ENCODE data around the gene ARHGEF6. TPM values are rescaled to one million over a fixed set of nuclear protein-coding genes. Genes with fewer than 3 reads are reported as not detected.

Gene ARHGEF6
- total RNA-seq, 2 donors from 2014 or later: 4.1 to 12.7 TPM

DNA sequence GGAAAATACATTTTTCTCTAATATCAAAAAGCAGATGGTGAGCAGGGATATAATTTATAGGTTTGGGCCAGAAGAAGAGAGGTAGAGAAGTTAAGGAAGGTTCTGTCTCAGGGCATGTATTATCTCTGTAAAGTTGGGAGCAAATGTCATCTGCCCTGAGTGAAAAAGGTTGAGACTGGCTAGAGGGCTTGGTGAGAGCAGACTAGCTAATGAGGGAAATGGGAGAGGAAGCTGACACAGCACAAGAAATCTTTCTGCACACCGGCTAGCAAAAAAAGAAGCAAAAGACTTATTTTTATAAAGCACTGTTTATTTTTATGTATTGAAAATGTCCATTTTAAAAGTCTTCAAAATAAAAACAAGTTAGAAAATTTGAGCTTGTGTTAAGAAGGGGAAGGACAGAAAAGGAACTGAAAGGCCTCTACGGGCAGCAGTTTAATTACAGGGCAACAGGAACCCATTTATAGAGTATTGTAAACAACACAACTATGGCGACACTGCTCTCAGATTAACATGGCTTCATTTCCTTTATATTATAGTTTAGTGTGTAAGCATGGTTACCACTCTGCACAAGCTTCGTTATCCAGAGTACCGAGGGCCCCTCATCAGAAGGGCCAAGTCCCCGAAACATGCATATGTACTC, 115.4 kb downstream of the ARHGEF6 start:
- H3K27me3 ChIP-seq (replicated peaks; ENCODE audit: insufficient read depth): no peaks in the 10 kb centered on the region
- no peak for DNase-seq (ENCODE audit: low spot score)
- H3K4me1 ChIP-seq (replicated peaks): no peaks in the 10 kb centered on the region
- 88% methylated on average over 6 of the region's 6 CpGs for WGBS
- TF ChIP-seq POLR2AphosphoS5 (IDR thresholded peaks at IDR 0.05) (no peak), POLR2A (IDR thresholded peaks at IDR 0.05) (no peak)
- TF ChIP-seq, protein P1, sequence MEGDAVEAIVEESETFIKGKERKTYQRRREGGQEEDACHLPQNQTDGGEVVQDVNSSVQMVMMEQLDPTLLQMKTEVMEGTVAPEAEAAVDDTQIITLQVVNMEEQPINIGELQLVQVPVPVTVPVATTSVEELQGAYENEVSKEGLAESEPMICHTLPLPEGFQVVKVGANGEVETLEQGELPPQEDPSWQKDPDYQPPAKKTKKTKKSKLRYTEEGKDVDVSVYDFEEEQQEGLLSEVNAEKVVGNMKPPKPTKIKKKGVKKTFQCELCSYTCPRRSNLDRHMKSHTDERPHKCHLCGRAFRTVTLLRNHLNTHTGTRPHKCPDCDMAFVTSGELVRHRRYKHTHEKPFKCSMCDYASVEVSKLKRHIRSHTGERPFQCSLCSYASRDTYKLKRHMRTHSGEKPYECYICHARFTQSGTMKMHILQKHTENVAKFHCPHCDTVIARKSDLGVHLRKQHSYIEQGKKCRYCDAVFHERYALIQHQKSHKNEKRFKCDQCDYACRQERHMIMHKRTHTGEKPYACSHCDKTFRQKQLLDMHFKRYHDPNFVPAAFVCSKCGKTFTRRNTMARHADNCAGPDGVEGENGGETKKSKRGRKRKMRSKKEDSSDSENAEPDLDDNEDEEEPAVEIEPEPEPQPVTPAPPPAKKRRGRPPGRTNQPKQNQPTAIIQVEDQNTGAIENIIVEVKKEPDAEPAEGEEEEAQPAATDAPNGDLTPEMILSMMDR (IDR thresholded peaks at IDR 0.05): no peak
- H3K27ac ChIP-seq: no peak overlapping the region
- intact Hi-C loops (cut with DNase I): no loop called here
- no peak overlapping the region for H3K4me3 ChIP-seq
- no peaks in the 10 kb centered on the region for H3K9me3 ChIP-seq
- H3K36me3 ChIP-seq: no peaks in the 10 kb centered on the region

DNA sequence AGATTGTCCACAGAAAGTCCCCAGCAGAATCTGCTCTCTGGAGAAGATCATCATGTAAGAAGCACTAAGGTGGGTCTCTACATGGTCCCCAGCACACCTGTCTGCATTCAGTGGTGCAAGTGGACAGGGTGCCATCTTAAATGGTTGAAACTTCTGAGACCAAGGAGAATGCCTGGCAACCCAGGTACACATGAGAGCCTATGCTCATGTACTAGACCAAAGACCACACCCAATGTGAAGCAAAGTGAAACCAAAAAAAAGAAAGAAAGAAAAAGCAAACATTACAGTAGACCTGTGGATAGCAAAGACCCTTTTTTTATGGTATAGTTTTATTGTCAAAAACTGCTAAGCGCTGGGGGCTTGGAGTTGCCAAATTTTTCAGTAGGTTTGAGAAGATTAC, 117.8 kb downstream of the ARHGEF6 start:
- Histone ChIP-seq H3K36me3 (no peaks in the 10 kb centered on the region), H3K4me3 (no peak overlapping the region), H3K27me3 (replicated peaks; ENCODE audit: insufficient read depth) (no peaks in the 10 kb centered on the region), H3K4me1 (replicated peaks) (no peaks in the 10 kb centered on the region), H3K9me3 (no peaks in the 10 kb centered on the region), H3K27ac (no peak overlapping the region)
- intact Hi-C loops (cut with DNase I): no loop called here
- WGBS: 100% methylated on average over 1 of the region's 1 CpG
- no peak for DNase-seq (ENCODE audit: low spot score)
- TF ChIP-seq POLR2A (IDR thresholded peaks at IDR 0.05) (no peak), POLR2AphosphoS5 (IDR thresholded peaks at IDR 0.05) (no peak)
- TF ChIP-seq, protein P1 (IDR thresholded peaks at IDR 0.05): no peak

DNA sequence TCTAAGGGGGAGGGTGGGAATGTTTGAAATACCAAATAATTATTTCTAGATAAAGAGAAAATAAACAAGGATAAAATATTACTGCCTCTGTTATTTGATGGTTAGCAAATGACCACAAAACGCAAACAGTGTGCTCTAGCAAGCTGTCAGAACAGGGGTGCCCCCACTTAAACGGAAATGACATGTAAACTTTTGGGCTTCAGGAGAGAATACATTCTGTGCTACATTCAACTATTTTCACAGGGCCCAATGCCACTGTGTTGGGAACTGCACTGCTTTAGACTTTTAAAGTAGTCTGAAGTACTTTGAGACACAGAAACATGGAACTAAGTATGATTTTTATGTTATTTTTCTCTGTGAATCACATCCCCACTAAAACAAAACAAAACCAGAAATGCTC, 118.6 kb downstream of the ARHGEF6 start:
- Histone ChIP-seq H3K36me3 (no peaks in the 10 kb centered on the region), H3K4me3 (no peak overlapping the region), H3K9me3 (no peaks in the 10 kb centered on the region), H3K4me1 (replicated peaks) (no peaks in the 10 kb centered on the region), H3K27ac (no peak overlapping the region), H3K27me3 (replicated peaks; ENCODE audit: insufficient read depth) (no peaks in the 10 kb centered on the region)
- intact Hi-C loops (cut with DNase I): no loop called here
- TF ChIP-seq POLR2AphosphoS5 (IDR thresholded peaks at IDR 0.05): no peak
- TF ChIP-seq, protein P1 (IDR thresholded peaks at IDR 0.05): no peak
- no peak for TF ChIP-seq POLR2A (IDR thresholded peaks at IDR 0.05)
- no peak for DNase-seq (ENCODE audit: low spot score)
- 31% methylated on average over 2 of the region's 2 CpGs for WGBS

- intact Hi-C loops (cut with DNase I): no loop called here
- 91% methylated on average over 1 of the region's 1 CpG for WGBS
- Histone ChIP-seq H3K27me3 (replicated peaks; ENCODE audit: insufficient read depth) (no peaks in the 10 kb centered on the region), H3K9me3 (no peaks in the 10 kb centered on the region), H3K4me3 (no peak overlapping the region), H3K27ac (no peak overlapping the region), H3K36me3 (no peaks in the 10 kb centered on the region), H3K4me1 (replicated peaks) (no peaks in the 10 kb centered on the region)
- DNase-seq (ENCODE audit: low spot score): no peak
- TF ChIP-seq POLR2AphosphoS5 (IDR thresholded peaks at IDR 0.05): no peak
- TF ChIP-seq, protein P1 (IDR thresholded peaks at IDR 0.05): no peak
- TF ChIP-seq POLR2A (IDR thresholded peaks at IDR 0.05): no peak
Observed at GRCh38 chrX:136660896-136661295, 119.8 kb downstream of the ARHGEF6 start.

GRCh38 chrX:136659174-136659573, 121.6 kb downstream of the ARHGEF6 start:
- Histone ChIP-seq H3K4me3 (no peak overlapping the region), H3K27me3 (replicated peaks; ENCODE audit: insufficient read depth) (no peaks in the 10 kb centered on the region), H3K27ac (no peak overlapping the region), H3K9me3 (no peaks in the 10 kb centered on the region), H3K4me1 (replicated peaks) (no peaks in the 10 kb centered on the region), H3K36me3 (no peaks in the 10 kb centered on the region)
- TF ChIP-seq POLR2AphosphoS5 (IDR thresholded peaks at IDR 0.05) (no peak), POLR2A (IDR thresholded peaks at IDR 0.05) (no peak)
- 90% methylated on average over 9 of the region's 9 CpGs for whole genome bisulfite sequencing
- no peak for DNase-seq (ENCODE audit: low spot score)
- intact Hi-C loops (cut with DNase I): no loop called here

Data from prostate gland (tissue), 2 donors.